GM23248 (cell line): ENCODE data around the gene CLCN4.

ENCODE experiments used
- EZH2 ChIP-seq: fragments of 200-600 bp; sonication (generic); IDR thresholded peaks from 2 replicates; pipeline ENCODE4 v1.6.1; 2018; ENCODE audit warnings: antibody characterized with exemption, mild to moderate bottlenecking; ENCODE audit not compliant: insufficient read depth, poor library complexity, severe bottlenecking
- EZH2phosphoT487 ChIP-seq: fragments of 200-600 bp; sonication (generic); IDR thresholded peaks from 2 replicates; pipeline ENCODE4 v1.6.1; 2018; ENCODE audit warnings: antibody characterized with exemption, moderate library complexity, mild to moderate bottlenecking, low read depth; ENCODE audit not compliant: insufficient read depth

- no peak for TF ChIP-seq EZH2
- no peak for TF ChIP-seq EZH2phosphoT487
These were observed 102.9 kb downstream of the CLCN4 start for GRCh38 chrX:10259716-10260115.
